ENCODE data around the gene SRSF7.

SRSF7 gene

DNA sequence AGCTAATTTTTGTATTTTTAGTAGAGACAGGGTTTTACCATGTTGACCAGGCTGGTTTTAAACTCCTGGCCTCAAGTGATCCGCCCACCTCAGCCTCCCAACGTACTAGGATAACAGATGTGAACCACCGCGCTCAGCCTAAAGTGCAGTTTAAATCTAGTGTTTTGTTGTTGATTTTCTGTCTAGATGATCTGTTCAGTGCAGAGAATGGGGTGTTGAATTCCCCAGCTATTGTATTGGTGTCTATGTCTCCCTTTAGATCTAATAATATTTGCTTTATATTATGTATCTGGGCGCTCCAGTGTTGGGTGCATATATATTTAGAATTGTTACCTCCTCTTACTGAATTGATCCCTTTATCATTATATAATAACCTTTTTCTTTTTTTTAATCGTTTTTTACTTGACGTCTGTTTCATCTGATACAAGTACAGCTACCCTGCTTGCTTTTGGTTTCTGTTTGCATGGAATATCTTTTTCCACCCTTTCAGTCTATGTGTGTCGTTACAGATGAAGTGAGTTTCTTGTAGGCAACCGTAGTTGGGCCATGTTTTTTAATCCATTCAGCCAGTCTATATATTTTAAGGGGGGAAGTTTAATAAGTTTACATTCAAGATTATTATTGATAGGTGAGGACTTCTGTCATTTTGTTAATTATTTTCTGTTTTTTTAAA is 50.9 kb downstream of the SRSF7 start:
- no peak for DNase-seq

- DNase-seq = no peak
Measured at GRCh38 chr2:38698467-38699003, 52.6 kb downstream of the SRSF7 start.

DNA sequence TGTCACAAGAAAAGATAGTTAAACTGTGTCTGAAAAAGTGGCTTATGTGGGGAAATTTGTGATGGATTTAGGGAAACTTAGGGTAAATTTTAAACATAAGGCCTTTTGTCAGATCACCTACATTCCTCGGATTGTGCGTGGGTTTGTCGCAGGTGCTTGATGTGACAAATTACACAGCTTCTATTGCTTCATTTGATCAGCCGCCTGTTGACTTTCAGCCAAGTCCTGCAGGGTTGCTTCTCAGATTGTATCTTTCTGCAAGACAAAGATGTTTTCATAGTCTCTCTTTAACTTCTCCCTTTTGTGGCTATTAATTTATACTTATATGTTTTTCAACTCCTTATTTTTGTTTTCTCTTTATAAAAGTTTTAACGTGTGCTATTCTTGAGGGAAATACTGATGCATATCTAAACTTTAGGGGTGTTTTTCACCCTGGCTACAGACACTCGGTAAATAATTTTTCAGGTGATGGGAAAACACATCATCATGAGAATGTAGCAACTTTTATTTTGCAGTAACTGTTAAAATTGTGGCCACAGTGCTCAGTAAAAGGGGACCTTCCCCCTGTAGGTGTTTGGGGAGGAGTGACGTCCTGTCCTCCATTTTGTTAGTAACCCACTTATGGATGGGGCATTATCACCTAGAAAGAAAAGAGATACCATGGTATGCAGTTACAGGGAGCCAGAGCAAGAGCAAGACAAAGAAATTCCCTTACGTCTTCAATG is 53.9 kb downstream of the SRSF7 start:
- DNase-seq = no peak
